Ascending aorta (tissue), 2 donors: ENCODE results near the gene COMMD8. TPM values are rescaled to one million over a fixed set of nuclear protein-coding genes. Genes with fewer than 3 reads are reported as not detected.

Source experiments
- DNase-seq, 2 donors: peaks; one replicate each; pipeline ENCODE4 v3.0.0-alpha.2; 2019; ENCODE audit warnings: low spot score in 2 of 2
- H3K27ac ChIP-seq, 2 donors: fragments of 200-600 bp; sonication (generic); one replicate each; pipeline ENCODE4 v1.5.1; 2016 to 2017; ENCODE audit warnings: mild to moderate bottlenecking in 1 of 2
- H3K27me3 ChIP-seq: fragments of 200-600 bp; sonication (generic); one replicate; pipeline ENCODE4 v1.5.1; 2017
- H3K36me3 ChIP-seq, 2 donors: fragments of 200-600 bp; sonication (generic); one replicate each; pipeline ENCODE4 v1.5.1; 2016
- H3K4me1 ChIP-seq, 2 donors: fragments of 200-600 bp; sonication (generic); one replicate each; pipeline ENCODE4 v1.5.1; 2016 to 2017; ENCODE audit warnings: mild to moderate bottlenecking in 1 of 2
- H3K4me3 ChIP-seq, 2 donors: fragments of 200-600 bp; sonication (generic); one replicate each; pipeline ENCODE4 v1.5.1; 2016 to 2017; ENCODE audit warnings: mild to moderate bottlenecking in 1 of 2
- H3K9me3 ChIP-seq, 2 donors: fragments of 200-600 bp; sonication (generic); one replicate each; pipeline ENCODE4 v1.5.1; 2016
- CTCF ChIP-seq, 3 experiments: fragments of 200-600 bp in 2 of 3; fragments of 450-650 bp in 1 of 3; sonication (generic) in 2 of 3; IDR thresholded peaks; one replicate each; pipeline ENCODE4 v1.5.1; 2016 to 2019; ENCODE audit warnings: antibody characterized with exemption in 3 of 3, mild to moderate bottlenecking in 1 of 3, moderate library complexity in 1 of 3
- intact Hi-C: fragments of 100-400 bp; cut with DNase I; formaldehyde crosslinking; loops from one replicate; pipeline ENCODE4 v1.15.1; 2023
- total RNA-seq: library from RNA; depleted of rRNA; stranded (reverse); fragments of >200 nt; gene quantifications from one replicate; pipeline ENCODE4 v1.1.0, GENCODE V29; 2016

COMMD8 gene
- total RNA-seq, 1 donor from 2014 or later, result 1.7 TPM

- intact Hi-C loops, result no loop called here
Observed at GRCh38 chr4:47413521-47413920, 50.0 kb downstream of the COMMD8 start.

GRCh38 chr4:47410271-47410670 is 53.2 kb downstream of the COMMD8 start:
- H3K4me3 ChIP-seq, result no peak overlapping the region
- H3K9me3 ChIP-seq, result no peaks in the 10 kb centered on the region
- H3K27ac ChIP-seq, result no peak overlapping the region
- H3K36me3 ChIP-seq, result no peaks in the 10 kb centered on the region
- intact Hi-C loops, result no loop called here
- H3K27me3 ChIP-seq, result no peaks in the 10 kb centered on the region
- no peak for TF ChIP-seq CTCF (IDR thresholded peaks at IDR 0.05)
- DNase-seq, result no peak
- no peaks in the 10 kb centered on the region for H3K4me1 ChIP-seq

More at GRCh38 chr4:47413521-47413920, 50.0 kb downstream of the COMMD8 start:
- Histone ChIP-seq H3K9me3 (no peaks in the 10 kb centered on the region), H3K27me3 (no peaks in the 10 kb centered on the region), H3K4me1 (no peaks in the 10 kb centered on the region), H3K4me3 (no peak overlapping the region), H3K36me3 (no peaks in the 10 kb centered on the region), H3K27ac (no peak overlapping the region)
- no peak for DNase-seq
- TF ChIP-seq CTCF (IDR thresholded peaks at IDR 0.05), result no peak

GRCh38 chr4:47406408-47406807 is 57.1 kb downstream of the COMMD8 start:
- Histone ChIP-seq H3K9me3 (no peaks in the 10 kb centered on the region), H3K36me3 (no peaks in the 10 kb centered on the region), H3K4me1 (no peaks in the 10 kb centered on the region), H3K27me3 (no peaks in the 10 kb centered on the region), H3K4me3 (no peak overlapping the region), H3K27ac (no peak overlapping the region)
- intact Hi-C loops, result no loop called here
- no peak for DNase-seq
- no peak for TF ChIP-seq CTCF (IDR thresholded peaks at IDR 0.05)

Other genes starting within 250 kb of the COMMD8 start
- 22.1 TPM for gene ATP10D, start 21.6 kb upstream of the COMMD8 start, total RNA-seq